Measurements from ENCODE around the gene LAMA3.

DNA sequence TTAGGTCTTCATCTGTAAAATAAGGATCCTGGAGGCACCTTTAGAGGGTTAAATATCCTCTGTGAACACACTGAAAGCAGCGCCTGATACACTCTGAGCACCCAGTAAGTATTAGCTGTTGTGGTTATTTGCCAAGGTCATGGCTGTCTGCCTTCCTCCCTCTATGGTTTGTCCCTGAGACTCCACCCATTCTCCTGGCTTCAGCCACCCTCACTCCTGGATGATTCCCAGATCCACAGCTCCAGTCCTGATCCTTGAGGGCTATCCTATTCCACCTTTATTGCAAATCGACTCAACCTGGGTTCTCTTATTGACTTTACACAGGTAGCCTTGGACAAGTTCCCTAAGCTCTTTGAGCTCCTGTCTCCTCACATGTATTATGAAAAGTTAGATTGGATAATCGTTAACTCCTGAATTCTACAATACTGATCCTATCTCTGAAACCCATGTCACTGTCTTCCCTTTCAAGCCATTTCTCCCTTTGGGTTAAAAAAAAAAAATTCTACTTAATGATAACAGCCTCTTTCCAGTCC lies 162.3 kb downstream of the LAMA3 start:
- TF ChIP-seq, protein P1, sequence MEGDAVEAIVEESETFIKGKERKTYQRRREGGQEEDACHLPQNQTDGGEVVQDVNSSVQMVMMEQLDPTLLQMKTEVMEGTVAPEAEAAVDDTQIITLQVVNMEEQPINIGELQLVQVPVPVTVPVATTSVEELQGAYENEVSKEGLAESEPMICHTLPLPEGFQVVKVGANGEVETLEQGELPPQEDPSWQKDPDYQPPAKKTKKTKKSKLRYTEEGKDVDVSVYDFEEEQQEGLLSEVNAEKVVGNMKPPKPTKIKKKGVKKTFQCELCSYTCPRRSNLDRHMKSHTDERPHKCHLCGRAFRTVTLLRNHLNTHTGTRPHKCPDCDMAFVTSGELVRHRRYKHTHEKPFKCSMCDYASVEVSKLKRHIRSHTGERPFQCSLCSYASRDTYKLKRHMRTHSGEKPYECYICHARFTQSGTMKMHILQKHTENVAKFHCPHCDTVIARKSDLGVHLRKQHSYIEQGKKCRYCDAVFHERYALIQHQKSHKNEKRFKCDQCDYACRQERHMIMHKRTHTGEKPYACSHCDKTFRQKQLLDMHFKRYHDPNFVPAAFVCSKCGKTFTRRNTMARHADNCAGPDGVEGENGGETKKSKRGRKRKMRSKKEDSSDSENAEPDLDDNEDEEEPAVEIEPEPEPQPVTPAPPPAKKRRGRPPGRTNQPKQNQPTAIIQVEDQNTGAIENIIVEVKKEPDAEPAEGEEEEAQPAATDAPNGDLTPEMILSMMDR (IDR thresholded peaks at IDR 0.05; ENCODE audit: borderline replicate concordance, extremely low read depth, low read length, poor library complexity, severe bottlenecking), result no peak
- TF ChIP-seq EZH2 (IDR thresholded peaks at IDR 0.05; ENCODE audit: borderline replicate concordance, low read depth, low read length, severe bottlenecking), result no peak

All from DND-41 (cell line).